Mucosa of descending colon (tissue), 3 donors: ENCODE results near the gene TNKS1BP1. TPM values are rescaled to one million over a fixed set of nuclear protein-coding genes. Genes with fewer than 3 reads are reported as not detected.

Source experiments
- ATAC-seq: fragments of 200-7000 bp; cut with Tn5 transposase; one replicate; pipeline ENCODE4 v1.9.1; 2020; ENCODE audit warnings: mild to moderate bottlenecking, moderate library complexity
- DNase-seq, 3 donors: peaks; one replicate each; pipeline ENCODE4 v3.0.0-alpha.2; 2020
- H3K36me3 ChIP-seq: fragments of 200-600 bp; one replicate; pipeline ENCODE4 v1.8.0; 2021; ENCODE audit warnings: low read depth, mild to moderate bottlenecking
- H3K4me1 ChIP-seq: fragments of 200-600 bp; one replicate; pipeline ENCODE4 v1.8.0; 2021; ENCODE audit warnings: low read depth, mild to moderate bottlenecking
- H3K4me3 ChIP-seq: fragments of 200-600 bp; one replicate; pipeline ENCODE4 v1.8.0; 2021; ENCODE audit warnings: mild to moderate bottlenecking
- H3K9me3 ChIP-seq: fragments of 200-600 bp; one replicate; pipeline ENCODE4 v1.8.0; 2021; ENCODE audit warnings: mild to moderate bottlenecking
- CTCF ChIP-seq: fragments of 200-600 bp; IDR thresholded peaks from one replicate; pipeline ENCODE4 v1.8.0; 2022; ENCODE audit warnings: antibody characterized with exemption, mild to moderate bottlenecking
- intact Hi-C, 2 donors: fragments of 100-400 bp; cut with DNase I in 1 of 2; cut with micrococcal nuclease in 1 of 2; formaldehyde crosslinking; loops; one replicate each; pipeline versions ENCODE4 v1.11.0 to v1.11.1; 2022; cut with DNase I, micrococcal nuclease
- total RNA-seq, 3 donors: library from RNA; stranded (reverse); fragmentation: NEBNext Ultra II Directional in 2 of 3; extraction: Animal tissue kit (Norgen Biotek cat#: 25700) in 2 of 3; gene quantifications; one replicate each; pipeline versions ENCODE4 v1.2.1 to v1.2.4, GENCODE V29; 2021 to 2023
- donor health status: DM: no; HTN: no; CAD: no; lungs with moderate emphysema.
- donor health status: DM: no; HTN: no; CAD: no.
- donor health status: DM: no; HTN: yes; CAD: no.

The TNKS1BP1 gene
- total RNA-seq, 3 donors from 2014 or later, result 90.0 to 149 (median 94.3) TPM

GRCh38 chr11:57353036-57353435, 28.3 kb upstream of the TNKS1BP1 start:
- Histone ChIP-seq H3K9me3 (no peaks in the 10 kb centered on the region), H3K4me1 (no peaks in the 10 kb centered on the region), H3K36me3 (no peaks in the 10 kb centered on the region), H3K4me3 (no peak overlapping the region)
- no peak for TF ChIP-seq CTCF
- intact Hi-C loops, result no loop called here
- ATAC-seq (no peak), DNase-seq (no peak)

- TF ChIP-seq CTCF, result peak; percentile 95
- intact Hi-C loops, result loop anchor here in 1 of 2 donors (10.0 kb wide), 1 partner anchor 295 kb away; the partner anchor contains the start of gene YPEL4
- Histone ChIP-seq H3K4me3 (no peak overlapping the region), H3K4me1 (no peaks in the 10 kb centered on the region), H3K36me3 (no peaks in the 10 kb centered on the region), H3K9me3 (no peaks in the 10 kb centered on the region)
- DNase-seq (peak; percentile 66 to 78 (median 76)), ATAC-seq (peak; percentile 70)
Observed at GRCh38 chr11:57349491-57350274, 24.9 kb upstream of the TNKS1BP1 start.

DNA sequence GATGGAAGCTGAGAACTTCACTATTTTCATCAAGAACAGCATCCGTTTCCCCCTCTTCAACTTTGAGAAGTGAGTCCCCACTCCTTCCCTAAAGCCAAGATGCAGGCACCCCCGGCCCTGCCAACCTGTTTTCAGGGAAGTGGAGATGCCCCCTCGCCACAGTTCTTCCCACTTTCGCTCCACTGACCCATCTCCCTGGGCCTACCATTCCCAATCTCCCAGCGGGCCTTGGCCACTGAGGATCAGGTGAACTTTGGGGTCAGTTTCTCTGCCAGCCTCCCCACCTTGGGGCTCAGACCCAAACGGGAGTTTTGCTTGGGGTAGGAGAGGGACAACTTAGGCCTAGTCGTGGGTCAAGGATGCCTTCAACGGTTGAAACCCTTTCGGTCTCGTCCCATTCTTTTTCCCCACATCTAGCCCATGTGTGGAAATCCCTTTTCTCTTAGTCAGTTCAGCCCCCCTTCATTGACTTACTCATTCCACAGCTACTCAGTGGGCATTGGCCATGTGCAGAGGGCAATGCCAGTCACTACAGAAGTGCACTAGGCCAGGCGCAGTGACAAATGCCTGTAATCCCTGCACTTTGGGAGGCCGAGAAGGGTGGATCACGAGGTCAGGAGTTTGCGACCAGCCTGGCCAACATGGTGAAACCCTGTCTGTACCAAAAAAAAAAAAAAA, 24.0 kb upstream of the TNKS1BP1 start:
- Histone ChIP-seq H3K4me1 (no peaks in the 10 kb centered on the region), H3K36me3 (no peaks in the 10 kb centered on the region), H3K4me3 (no peak overlapping the region), H3K9me3 (no peaks in the 10 kb centered on the region)
- intact Hi-C loops, result loop anchor here in 1 of 2 donors (10.0 kb wide), 1 partner anchor 296 kb away; the partner anchor contains the start of gene YPEL4
- TF ChIP-seq CTCF, result no peak
- ATAC-seq (no peak), DNase-seq (no peak)

- intact Hi-C loops, result loop anchor here in 1 of 2 donors (10.0 kb wide), 1 partner anchor 297 kb away; the partner anchor contains the start of gene YPEL4
- DNase-seq, result no peak
- TF ChIP-seq CTCF, result no peak
- Histone ChIP-seq H3K4me3 (no peak overlapping the region), H3K9me3 (no peaks in the 10 kb centered on the region), H3K4me1 (no peaks in the 10 kb centered on the region), H3K36me3 (no peaks in the 10 kb centered on the region)
- ATAC-seq, result no peak
Observed at GRCh38 chr11:57348052-57348451, 23.3 kb upstream of the TNKS1BP1 start.

- no peaks in the 10 kb centered on the region for H3K36me3 ChIP-seq
- DNase-seq (no peak), ATAC-seq (no peak)
- H3K9me3 ChIP-seq, result no peaks in the 10 kb centered on the region
- no peak overlapping the region for H3K4me3 ChIP-seq
- intact Hi-C loops, result loop anchor here in 1 of 2 donors (10.0 kb wide), 1 partner anchor 297 kb away; the partner anchor contains the start of gene YPEL4
- H3K4me1 ChIP-seq, result no peaks in the 10 kb centered on the region
- no peak for TF ChIP-seq CTCF
Observed at GRCh38 chr11:57347336-57347735, 22.6 kb upstream of the TNKS1BP1 start.
